Measurements from ENCODE around the gene ENO1.

The ENO1 gene

GRCh38 chr1:8831340-8831739 lies 47.1 kb downstream of the ENO1 start:
- no peak for TF ChIP-seq CTCF (IDR thresholded peaks at IDR 0.05)

- no peak for TF ChIP-seq CTCF (IDR thresholded peaks at IDR 0.05)
These were observed 52.5 kb downstream of the ENO1 start for GRCh38 chr1:8825985-8826481.

GRCh38 chr1:8823295-8823664 lies 55.2 kb downstream of the ENO1 start:
- TF ChIP-seq CTCF (IDR thresholded peaks at IDR 0.05): no peak

- no peak for TF ChIP-seq CTCF (IDR thresholded peaks at IDR 0.05)
These were observed 55.9 kb downstream of the ENO1 start for GRCh38 chr1:8822373-8823294.

- TF ChIP-seq CTCF (IDR thresholded peaks at IDR 0.05): no peak
These were observed 57.4 kb downstream of the ENO1 start for GRCh38 chr1:8821084-8821483.

- no peak for TF ChIP-seq CTCF (IDR thresholded peaks at IDR 0.05)
These were observed 60.1 kb downstream of the ENO1 start for GRCh38 chr1:8818325-8818775.

GRCh38 chr1:8817412-8818324 lies 60.8 kb downstream of the ENO1 start, which contains the start of gene RERE:
Gene RERE, minus strand, starts transcription at chr1:8817640.
- no peak for TF ChIP-seq CTCF (IDR thresholded peaks at IDR 0.05)

All from LNCAP (cell line).